ENCODE measurements around the gene TANGO6.
"Not testable (repeated sequence)": the region's sequence is repeated elsewhere in the genome, so short reads cannot be mapped to it uniquely, and the experiment has no call there.

The TANGO6 gene

GRCh38 chr16:68835970-68836369, 7.4 kb upstream of the TANGO6 start:
- POLR2A ChIA-PET: no interaction called here
- CTCF ChIA-PET: no interaction called here
- no peak for DNase-seq (ENCODE audit: extremely low spot score)
- TF ChIP-seq CTCF (IDR thresholded peaks at IDR 0.05; ENCODE audit: control extremely low read depth, extremely low read depth, low read depth, missing control alignments): no peak

- TF ChIP-seq CTCF (IDR thresholded peaks at IDR 0.05; ENCODE audit: control extremely low read depth, extremely low read depth, low read depth, missing control alignments): no peak
- CTCF ChIA-PET: interaction anchor here (0.9 to 1.5 kb wide), 2 partner anchors 43 to 311 kb away, joined by 3 read pairs; no protein-coding TSS in a partner anchor
- POLR2A ChIA-PET: no interaction called here
- DNase-seq (ENCODE audit: extremely low spot score): no peak
Observed at GRCh38 chr16:68839831-68840230, 3.5 kb upstream of the TANGO6 start.

GRCh38 chr16:68842964-68843481, 308 bp upstream of the TANGO6 start:
- not testable (repeated sequence) for DNase-seq (ENCODE audit: extremely low spot score)
- CTCF ChIA-PET: interaction anchor here (0.9 to 2.1 kb wide), 8 partner anchors 10 to 315 kb away, joined by 3 to 7 read pairs (median 4); no protein-coding TSS in a partner anchor
- POLR2A ChIA-PET: interaction anchor here (0.9 kb wide), 1 partner anchor 63 kb away, joined by 3 read pairs; no protein-coding TSS in a partner anchor

GRCh38 chr16:68844211-68844564, 857 bp downstream of the TANGO6 start:
- no peak for DNase-seq (ENCODE audit: extremely low spot score)
- ChIA-PET POLR2A (interaction anchor here (0.5 kb wide), 1 partner anchor 81 kb away, joined by 3 read pairs; no protein-coding TSS in a partner anchor), CTCF (interaction anchor here (0.8 to 2.1 kb wide), 8 partner anchors 10 to 280 kb away, joined by 3 to 7 read pairs (median 6); no protein-coding TSS in a partner anchor)
- no peak for TF ChIP-seq CTCF (IDR thresholded peaks at IDR 0.05; ENCODE audit: control extremely low read depth, extremely low read depth, low read depth, missing control alignments)

GRCh38 chr16:68848786-68849185, 5.5 kb downstream of the TANGO6 start:
- no peak for TF ChIP-seq CTCF (IDR thresholded peaks at IDR 0.05; ENCODE audit: control extremely low read depth, extremely low read depth, low read depth, missing control alignments)
- no peak for DNase-seq (ENCODE audit: extremely low spot score)
- CTCF ChIA-PET: interaction anchor here (1.2 to 2.0 kb wide), 2 partner anchors 20 to 276 kb away, joined by 3 to 7 read pairs; no protein-coding TSS in a partner anchor
- POLR2A ChIA-PET: no interaction called here

GRCh38 chr16:68850481-68850880, 7.2 kb downstream of the TANGO6 start:
- POLR2A ChIA-PET: no interaction called here
- CTCF ChIA-PET: interaction anchor here (1.9 kb wide), 1 partner anchor 19 kb away, joined by 4 read pairs; no protein-coding TSS in a partner anchor
- no peak for TF ChIP-seq CTCF (IDR thresholded peaks at IDR 0.05; ENCODE audit: control extremely low read depth, extremely low read depth, low read depth, missing control alignments)
- DNase-seq (ENCODE audit: extremely low spot score): no peak

GRCh38 chr16:68851601-68852000, 8.3 kb downstream of the TANGO6 start:
- DNase-seq (ENCODE audit: extremely low spot score): no peak
- TF ChIP-seq CTCF (IDR thresholded peaks at IDR 0.05; ENCODE audit: control extremely low read depth, extremely low read depth, low read depth, missing control alignments): no peak
- CTCF ChIA-PET: interaction anchor here (1.9 kb wide), 1 partner anchor 18 kb away, joined by 4 read pairs; no protein-coding TSS in a partner anchor
- POLR2A ChIA-PET: no interaction called here
